ENCODE data around the gene TSGA10IP. TPM values are rescaled to one million over a fixed set of nuclear protein-coding genes. Genes with fewer than 3 reads are reported as not detected.

Gene TSGA10IP
- total RNA-seq, 1 experiment from 2014 or later = not detected

GRCh38 chr11:65946655-65947054 is 1.4 kb downstream of the TSGA10IP start:
- 0 out of 2 replicates have a peak, but pooled peaks have one; percentile 9 for ATAC-seq
- no peaks in the 10 kb centered on the region for H3K36me3 ChIP-seq (ENCODE audit: control insufficient read depth, insufficient read depth, low read length)
- in situ Hi-C loops (cut with HindIII; ENCODE audit: low pct_unique_long_range_greater_than_20kb, low sequenced_read_pairs) (no loop called here), intact Hi-C loops (cut with micrococcal nuclease; ENCODE audit: unreplicated experiment) (no loop called here)
- no peak for DNase-seq (ENCODE audit: low read depth, low spot score)
- no peak overlapping the region for H3K27ac ChIP-seq (ENCODE audit: low read length)
- POLR2A ChIA-PET = no interaction called here
- no peaks in the 10 kb centered on the region for H3K9me3 ChIP-seq (ENCODE audit: control insufficient read depth, insufficient read depth, low read depth, low read length)
- CTCF ChIA-PET = no interaction called here
- H3K27me3 ChIP-seq (ENCODE audit: control insufficient read depth, insufficient read depth, low read length) = no peaks in the 10 kb centered on the region
- TF ChIP-seq SIN3A (IDR thresholded peaks at IDR 0.05; ENCODE audit: borderline replicate concordance, insufficient read depth, low read depth, low read length) (no peak), POLR2AphosphoS5 (IDR thresholded peaks at IDR 0.05; ENCODE audit: low read depth, low read length) (no peak), TCF7L2 (IDR thresholded peaks at IDR 0.05; ENCODE audit: low read depth, low read length) (no peak), CTCF (IDR thresholded peaks at IDR 0.05) (no peak), REST (IDR thresholded peaks at IDR 0.05; ENCODE audit: insufficient read depth in 1 of 2, low read depth in 2 of 2, low read length in 1 of 2) (no peak)
- no peaks in the 10 kb centered on the region for H3K4me1 ChIP-seq (ENCODE audit: control insufficient read depth, insufficient read depth, low read length)
- no peak overlapping the region for H3K4me3 ChIP-seq (ENCODE audit: low read depth in 2 of 2, low read length in 2 of 2)
- no TSS peak for BruUV-seq (replicated peaks)

- in situ Hi-C loops (cut with HindIII; ENCODE audit: low pct_unique_long_range_greater_than_20kb, low sequenced_read_pairs) = no loop called here
- no peaks in the 10 kb centered on the region for H3K9me3 ChIP-seq (ENCODE audit: control insufficient read depth, insufficient read depth, low read depth, low read length)
- no peaks in the 10 kb centered on the region for H3K27me3 ChIP-seq (ENCODE audit: control insufficient read depth, insufficient read depth, low read length)
- POLR2A ChIA-PET = no interaction called here
- no peak overlapping the region for H3K27ac ChIP-seq (ENCODE audit: low read length)
- no TSS peak for BruUV-seq (replicated peaks)
- H3K4me3 ChIP-seq (ENCODE audit: low read depth in 2 of 2, low read length in 2 of 2) = no peak overlapping the region
- intact Hi-C loops (cut with micrococcal nuclease; ENCODE audit: unreplicated experiment) = no loop called here
- TF ChIP-seq REST (IDR thresholded peaks at IDR 0.05; ENCODE audit: insufficient read depth in 1 of 2, low read depth in 2 of 2, low read length in 1 of 2) = no peak
- no peak for TF ChIP-seq TCF7L2 (IDR thresholded peaks at IDR 0.05; ENCODE audit: low read depth, low read length)
- no peak for TF ChIP-seq POLR2AphosphoS5 (IDR thresholded peaks at IDR 0.05; ENCODE audit: low read depth, low read length)
- TF ChIP-seq CTCF (IDR thresholded peaks at IDR 0.05) = no peak
- no peak for TF ChIP-seq SIN3A (IDR thresholded peaks at IDR 0.05; ENCODE audit: borderline replicate concordance, insufficient read depth, low read depth, low read length)
- no peak for DNase-seq (ENCODE audit: low read depth, low spot score)
- CTCF ChIA-PET = no interaction called here
- ATAC-seq = no peak
- H3K4me1 ChIP-seq (ENCODE audit: control insufficient read depth, insufficient read depth, low read length) = no peaks in the 10 kb centered on the region
- no peaks in the 10 kb centered on the region for H3K36me3 ChIP-seq (ENCODE audit: control insufficient read depth, insufficient read depth, low read length)
Observed at GRCh38 chr11:65947133-65947532, 1.9 kb downstream of the TSGA10IP start.
